A375 (cell line): ENCODE measurements around the gene SERHL2. TPM values are rescaled to one million over a fixed set of nuclear protein-coding genes. Genes with fewer than 3 reads are reported as not detected.

ENCODE experiments used
- small RNA-seq: library from RNA; depleted of rRNA; stranded (forward); fragments of <200 nt; gene quantifications from one replicate; pipeline ENCODE3, GENCODE V24; 2014
- total RNA-seq: library from RNA; depleted of rRNA; stranded (reverse); fragments of >200 nt; shearing (Covaris generic); gene quantifications from 2 replicates; pipeline ENCODE4 v1.2.3, GENCODE V29; 2014; rRNA removed

The SERHL2 gene, protein sequence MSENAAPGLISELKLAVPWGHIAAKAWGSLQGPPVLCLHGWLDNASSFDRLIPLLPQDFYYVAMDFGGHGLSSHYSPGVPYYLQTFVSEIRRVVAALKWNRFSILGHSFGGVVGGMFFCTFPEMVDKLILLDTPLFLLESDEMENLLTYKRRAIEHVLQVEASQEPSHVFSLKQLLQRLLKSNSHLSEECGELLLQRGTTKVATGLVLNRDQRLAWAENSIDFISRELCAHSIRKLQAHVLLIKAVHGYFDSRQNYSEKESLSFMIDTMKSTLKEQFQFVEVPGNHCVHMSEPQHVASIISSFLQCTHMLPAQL
- 0.75 and 0.98 TPM in 2 replicates for total RNA-seq

DNA sequence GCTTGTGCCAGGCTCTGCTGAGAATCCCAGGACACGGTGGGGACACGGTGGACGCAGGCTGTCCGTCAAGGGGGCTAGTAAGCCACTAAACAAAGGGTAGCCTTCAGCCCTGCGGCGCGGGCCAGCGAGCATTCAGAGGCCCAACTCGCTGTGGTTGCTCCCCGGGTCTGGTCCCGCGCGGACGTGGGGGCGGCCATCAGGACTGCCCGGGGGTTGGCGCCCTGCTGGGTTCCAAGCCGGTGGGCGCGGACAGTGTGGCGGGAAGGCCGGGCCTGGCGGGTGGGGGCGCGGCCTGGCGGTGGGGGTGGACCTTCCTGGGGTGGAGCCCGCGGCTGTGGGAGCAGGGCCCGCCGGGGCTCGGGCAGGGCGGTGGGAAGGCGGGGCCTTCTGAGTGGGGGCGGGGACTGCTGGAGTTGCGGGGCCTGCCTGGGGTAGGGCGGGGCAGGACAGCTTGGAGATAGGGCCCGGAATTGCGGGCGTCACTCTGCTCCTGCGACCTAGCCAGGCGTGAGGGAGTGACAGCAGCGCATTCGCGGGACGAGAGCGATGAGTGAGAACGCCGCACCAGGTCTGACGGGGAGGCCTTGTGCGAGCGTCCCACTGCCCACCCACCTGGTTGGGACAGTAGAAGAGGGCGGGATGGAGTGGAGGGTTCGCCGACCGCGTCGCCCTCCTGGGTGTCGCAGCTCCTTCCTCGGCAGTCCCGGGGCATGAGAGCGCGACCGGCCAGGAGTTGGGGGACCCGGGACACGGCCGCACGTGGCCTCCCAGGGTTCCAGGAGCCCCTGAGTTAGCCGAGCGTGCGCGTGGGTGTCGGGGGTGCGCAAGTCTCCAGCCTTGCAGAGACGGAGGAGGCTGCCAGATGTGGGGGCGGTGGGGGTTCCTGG lies at the start of gene SERHL2:
Gene SERHL2 (plus strand): TSS at position 482 of the 887 bp plus-strand sequence. CDS start 65 bp downstream, at position 547.

DNA sequence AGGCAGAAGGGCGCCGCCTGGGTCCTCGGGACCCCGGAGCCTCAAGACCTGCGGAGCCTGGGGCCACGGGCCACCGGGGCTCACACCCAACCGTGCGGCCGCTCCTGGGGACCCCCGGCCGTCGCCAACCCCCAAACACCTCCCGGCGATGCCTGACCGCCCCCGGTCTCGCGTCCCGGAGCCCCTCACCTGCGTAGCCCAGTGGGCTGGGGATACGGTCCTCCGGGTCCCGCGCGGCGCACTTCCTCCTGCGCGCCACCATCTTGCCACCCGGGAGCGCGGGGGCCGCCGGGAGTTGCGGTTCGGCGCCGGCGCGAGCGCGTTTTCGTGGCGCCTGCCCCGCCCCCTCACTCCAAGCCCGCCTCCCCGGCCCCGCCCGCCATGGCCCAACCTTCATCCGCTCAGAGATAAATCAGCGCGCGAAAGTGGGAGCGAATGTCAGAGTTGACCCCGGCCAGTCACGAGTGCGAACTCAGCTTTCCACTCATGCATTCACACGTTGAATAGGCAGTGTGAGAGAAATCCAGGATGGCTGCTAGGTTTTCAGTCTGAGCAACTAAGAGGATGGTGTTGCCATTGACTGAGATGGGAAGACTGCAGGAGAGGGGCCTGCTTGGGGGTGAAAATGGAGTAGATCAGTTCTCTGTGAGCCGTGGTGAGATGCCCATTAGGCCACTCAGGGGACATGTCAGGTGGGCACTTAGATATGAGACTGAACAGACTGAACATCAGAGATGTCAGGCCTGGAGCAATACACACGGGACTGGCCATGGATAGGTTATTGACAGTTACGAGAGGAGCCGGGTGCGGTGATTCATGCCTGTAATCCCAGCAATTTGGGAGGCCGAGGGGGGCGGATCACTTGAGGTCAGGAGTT lies 34.0 kb upstream of the SERHL2 start, which contains the start of gene RRP7A:
Gene RRP7A (minus strand): TSS at position 272 of the 877 bp plus-strand sequence. CDS start 10 bp downstream, at position 262.

DNA sequence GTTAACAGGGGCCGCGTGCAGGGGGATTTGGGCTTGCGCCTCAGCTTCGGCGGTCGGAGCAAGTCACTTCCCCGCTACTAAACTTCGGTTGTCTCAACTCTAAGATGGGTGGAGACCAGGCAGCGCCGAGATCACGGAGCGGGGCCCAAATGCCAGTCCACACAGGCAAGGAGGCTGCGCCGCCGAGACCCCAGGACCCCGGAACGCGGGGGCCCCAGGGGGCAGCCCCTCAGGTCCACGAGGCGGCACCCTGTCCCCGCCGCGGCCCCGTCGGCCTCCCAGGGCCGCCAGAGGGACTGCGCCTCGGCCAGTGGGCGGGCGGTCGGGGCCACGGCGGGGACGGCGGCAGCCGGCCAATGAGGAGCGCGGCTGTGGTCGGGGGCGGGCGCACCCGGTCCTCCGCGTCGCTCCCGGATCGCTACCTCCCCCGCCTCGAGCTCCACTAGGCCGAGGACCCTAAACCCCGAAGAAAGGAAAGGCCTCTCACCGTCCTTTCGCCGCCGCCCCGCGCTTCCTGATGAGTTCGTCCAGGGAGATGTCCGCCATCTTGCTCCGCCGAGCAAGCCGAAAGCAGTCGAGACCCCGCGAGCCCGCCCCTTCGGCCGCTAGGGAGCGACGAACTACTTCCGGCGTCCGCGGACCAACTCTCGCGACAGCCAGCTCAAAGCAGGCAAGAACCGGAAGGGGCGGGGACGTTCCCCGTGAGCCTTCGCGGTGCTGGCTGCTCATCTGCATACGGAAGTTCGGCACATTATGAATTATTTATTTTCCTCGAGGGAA lies 60.7 kb downstream of the SERHL2 start, which contains the start of gene POLDIP3:
Gene POLDIP3 (minus strand): TSS at position 572 of the 780 bp plus-strand sequence. CDS start 26 bp downstream, at position 546.

Small RNAs within 50 kb of the gene (small RNA-seq; reads per million reads assigned to genes)
- gene RN7SKP80 (0.75 reads per million, percentile 44 among the genes with 10 or more reads in this experiment), gene RNU6-513P (not detected)

Other genes with a start within 250 kb of the SERHL2 start
- gene NFAM1, start 121.6 kb upstream of the SERHL2 start, total RNA-seq = not detected in 2 replicates
- gene RRP7A, start 34.2 kb upstream of the SERHL2 start, total RNA-seq = 49.3 and 49.4 TPM in 2 replicates
- gene POLDIP3, start 60.9 kb downstream of the SERHL2 start, total RNA-seq = 38.8 and 40.1 TPM in 2 replicates
- gene ATP5MGL, start 86.6 kb downstream of the SERHL2 start, total RNA-seq = 0.61 TPM in 1 of 2 replicates, not detected in the other
- gene CYB5R3, start 95.4 kb downstream of the SERHL2 start, total RNA-seq = 46.2 and 63.0 TPM in 2 replicates
- gene A4GALT, start 166.9 kb downstream of the SERHL2 start, total RNA-seq = 2.3 and 4.9 TPM in 2 replicates